ENCODE results near the gene PCDHGA1.

Gene PCDHGA1

DNA sequence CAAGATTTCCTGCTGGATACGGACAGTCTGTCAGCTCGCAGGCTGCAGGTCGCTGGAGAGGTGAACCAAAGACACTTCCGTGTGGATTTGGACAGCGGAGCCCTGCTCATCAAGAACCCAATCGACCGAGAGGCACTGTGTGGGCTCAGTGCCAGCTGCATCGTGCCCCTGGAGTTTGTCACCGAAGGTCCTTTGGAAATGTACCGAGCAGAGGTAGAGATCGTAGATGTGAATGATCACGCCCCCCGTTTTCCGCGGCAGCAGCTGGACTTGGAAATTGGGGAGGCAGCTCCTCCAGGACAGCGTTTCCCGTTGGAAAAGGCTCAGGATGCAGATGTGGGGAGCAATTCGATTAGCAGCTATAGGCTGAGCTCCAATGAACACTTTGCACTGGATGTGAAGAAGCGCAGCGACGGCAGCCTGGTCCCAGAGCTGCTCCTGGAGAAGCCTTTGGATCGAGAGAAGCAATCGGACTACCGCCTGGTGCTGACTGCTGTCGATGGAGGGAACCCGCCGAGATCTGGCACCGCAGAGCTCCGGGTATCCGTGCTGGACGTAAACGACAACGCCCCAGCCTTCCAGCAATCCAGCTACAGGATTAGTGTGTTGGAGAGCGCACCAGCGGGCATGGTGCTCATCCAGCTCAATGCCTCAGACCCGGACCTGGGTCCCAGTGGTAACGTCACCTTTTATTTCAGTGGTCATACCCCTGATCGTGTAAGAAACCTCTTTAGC is 155.2 kb downstream of the PCDHGA1 start:
- TF ChIP-seq, protein P1, sequence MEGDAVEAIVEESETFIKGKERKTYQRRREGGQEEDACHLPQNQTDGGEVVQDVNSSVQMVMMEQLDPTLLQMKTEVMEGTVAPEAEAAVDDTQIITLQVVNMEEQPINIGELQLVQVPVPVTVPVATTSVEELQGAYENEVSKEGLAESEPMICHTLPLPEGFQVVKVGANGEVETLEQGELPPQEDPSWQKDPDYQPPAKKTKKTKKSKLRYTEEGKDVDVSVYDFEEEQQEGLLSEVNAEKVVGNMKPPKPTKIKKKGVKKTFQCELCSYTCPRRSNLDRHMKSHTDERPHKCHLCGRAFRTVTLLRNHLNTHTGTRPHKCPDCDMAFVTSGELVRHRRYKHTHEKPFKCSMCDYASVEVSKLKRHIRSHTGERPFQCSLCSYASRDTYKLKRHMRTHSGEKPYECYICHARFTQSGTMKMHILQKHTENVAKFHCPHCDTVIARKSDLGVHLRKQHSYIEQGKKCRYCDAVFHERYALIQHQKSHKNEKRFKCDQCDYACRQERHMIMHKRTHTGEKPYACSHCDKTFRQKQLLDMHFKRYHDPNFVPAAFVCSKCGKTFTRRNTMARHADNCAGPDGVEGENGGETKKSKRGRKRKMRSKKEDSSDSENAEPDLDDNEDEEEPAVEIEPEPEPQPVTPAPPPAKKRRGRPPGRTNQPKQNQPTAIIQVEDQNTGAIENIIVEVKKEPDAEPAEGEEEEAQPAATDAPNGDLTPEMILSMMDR (IDR thresholded peaks at IDR 0.05) = no peak

DNA sequence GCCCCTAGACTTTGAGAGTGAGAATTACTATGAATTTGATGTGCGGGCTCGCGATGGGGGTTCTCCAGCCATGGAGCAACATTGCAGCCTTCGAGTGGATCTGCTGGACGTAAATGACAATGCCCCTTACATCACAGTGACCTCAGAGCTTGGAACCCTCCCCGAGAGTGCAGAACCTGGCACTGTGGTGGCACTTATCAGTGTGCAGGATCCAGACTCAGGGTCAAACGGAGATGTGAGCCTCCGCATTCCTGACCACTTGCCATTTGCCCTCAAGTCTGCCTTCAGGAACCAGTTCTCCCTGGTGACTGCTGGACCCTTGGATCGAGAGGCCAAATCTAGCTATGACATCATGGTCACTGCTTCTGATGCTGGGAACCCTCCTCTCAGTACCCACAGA is 155.8 kb downstream of the PCDHGA1 start:
- TF ChIP-seq, protein P1 (IDR thresholded peaks at IDR 0.05) = no peak

DNA sequence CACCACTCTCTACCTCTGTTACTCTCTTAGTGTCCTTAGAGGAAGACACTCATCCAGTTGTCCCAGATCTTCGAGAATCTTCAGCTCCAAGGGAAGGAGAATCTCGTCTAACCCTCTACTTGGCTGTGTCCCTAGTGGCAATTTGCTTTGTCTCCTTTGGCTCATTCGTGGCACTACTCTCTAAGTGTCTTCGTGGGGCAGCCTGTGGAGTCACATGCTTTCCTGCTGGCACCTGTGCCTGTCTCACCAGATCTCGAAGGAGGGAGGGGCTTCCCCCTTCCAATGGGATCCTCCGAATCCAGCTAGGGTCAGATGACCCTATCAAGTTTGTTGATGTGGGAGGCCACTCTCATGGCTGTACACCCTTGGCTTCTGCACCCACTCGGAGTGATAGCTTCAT is 156.8 kb downstream of the PCDHGA1 start:
- TF ChIP-seq, protein P1 (IDR thresholded peaks at IDR 0.05) = no peak

DNA sequence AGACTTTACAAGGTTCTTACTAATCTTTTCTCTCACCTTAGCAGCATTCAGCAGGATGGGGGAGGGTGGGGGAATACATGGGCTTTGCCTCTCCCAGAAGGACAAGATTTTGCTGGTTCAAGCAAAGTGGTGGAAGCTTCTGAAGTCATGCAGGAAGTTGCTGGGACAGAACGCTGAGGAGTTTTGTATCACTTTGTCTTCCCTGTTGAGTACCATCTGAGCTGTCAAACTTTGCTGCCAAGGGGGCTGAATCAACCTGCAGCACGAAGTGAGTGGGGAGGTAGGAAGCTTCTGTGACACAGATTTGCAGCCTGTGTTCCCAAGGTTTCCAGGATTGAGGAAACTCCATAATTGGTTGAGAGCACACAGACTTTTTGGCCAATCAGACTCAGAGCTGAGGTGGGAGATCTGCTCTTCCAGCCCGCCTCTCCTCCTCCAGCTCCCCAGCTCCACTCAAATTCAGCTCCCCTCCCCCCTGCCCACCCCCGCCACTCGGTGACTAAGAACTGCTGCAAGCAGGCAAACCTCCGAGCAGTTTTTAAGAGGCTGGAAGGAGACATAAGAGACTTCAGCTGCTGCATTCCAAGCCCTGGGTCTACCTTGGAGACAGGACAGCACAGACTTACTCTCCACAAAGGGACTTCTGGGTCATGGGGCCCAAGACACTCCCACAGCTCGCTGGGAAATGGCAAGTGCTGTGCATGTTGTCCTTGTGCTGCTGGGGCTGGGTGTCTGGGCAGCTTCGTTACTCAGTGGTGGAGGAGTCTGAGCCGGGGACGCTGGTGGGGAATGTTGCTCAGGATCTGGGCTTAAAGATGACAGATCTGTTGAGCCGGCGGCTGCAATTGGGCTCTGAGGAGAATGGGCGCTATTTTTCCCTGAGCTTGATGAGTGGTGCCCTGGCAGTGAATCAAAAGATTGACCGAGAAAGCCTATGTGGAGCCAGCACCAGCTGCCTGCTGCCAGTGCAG is 158.6 kb downstream of the PCDHGA1 start, which contains the start of gene PCDHGC5:
TSS of gene PCDHGC5 (plus strand) at position 491 of the 971 bp plus-strand sequence. CDS start at position 651, 160 bp downstream.
- TF ChIP-seq, protein P1 (IDR thresholded peaks at IDR 0.05) = no peak

DNA sequence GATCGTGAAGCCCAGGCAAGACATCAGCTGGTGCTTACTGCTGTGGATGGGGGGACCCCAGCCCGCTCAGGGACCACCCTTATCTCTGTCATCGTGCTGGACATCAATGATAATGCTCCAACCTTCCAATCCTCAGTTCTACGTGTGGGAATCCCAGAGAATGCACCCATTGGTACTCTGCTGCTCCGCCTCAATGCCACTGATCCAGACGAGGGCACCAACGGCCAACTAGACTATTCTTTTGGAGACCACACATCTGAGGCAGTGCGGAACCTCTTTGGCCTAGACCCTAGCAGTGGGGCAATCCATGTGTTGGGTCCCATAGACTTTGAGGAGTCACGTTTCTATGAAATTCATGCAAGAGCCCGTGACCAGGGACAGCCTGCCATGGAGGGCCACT is 159.5 kb downstream of the PCDHGA1 start:
- TF ChIP-seq, protein P1 (IDR thresholded peaks at IDR 0.05) = no peak

GRCh38 chr5:141490271-141490670 is 160.0 kb downstream of the PCDHGA1 start:
- TF ChIP-seq, protein P1 (IDR thresholded peaks at IDR 0.05) = no peak

DNA sequence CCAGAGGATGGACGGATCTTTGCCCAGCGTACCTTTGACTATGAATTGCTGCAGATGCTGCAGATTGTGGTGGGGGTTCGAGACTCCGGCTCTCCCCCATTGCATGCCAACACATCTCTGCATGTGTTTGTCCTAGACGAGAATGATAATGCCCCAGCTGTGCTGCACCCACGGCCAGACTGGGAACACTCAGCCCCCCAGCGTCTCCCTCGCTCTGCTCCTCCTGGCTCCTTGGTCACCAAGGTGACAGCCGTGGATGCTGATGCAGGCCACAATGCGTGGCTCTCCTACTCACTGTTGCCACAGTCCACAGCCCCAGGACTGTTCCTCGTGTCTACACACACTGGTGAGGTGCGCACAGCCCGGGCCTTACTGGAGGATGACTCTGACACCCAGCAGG is 160.5 kb downstream of the PCDHGA1 start:
- TF ChIP-seq, protein P1 (IDR thresholded peaks at IDR 0.05) = no peak

All from LNCAP (cell line).